ENCODE data around the gene CCS. TPM values are rescaled to one million over a fixed set of nuclear protein-coding genes. Genes with fewer than 3 reads are reported as not detected.

CCS gene
- total RNA-seq, 2 donors from 2014 or later = 31.2 to 41.4 TPM

DNA sequence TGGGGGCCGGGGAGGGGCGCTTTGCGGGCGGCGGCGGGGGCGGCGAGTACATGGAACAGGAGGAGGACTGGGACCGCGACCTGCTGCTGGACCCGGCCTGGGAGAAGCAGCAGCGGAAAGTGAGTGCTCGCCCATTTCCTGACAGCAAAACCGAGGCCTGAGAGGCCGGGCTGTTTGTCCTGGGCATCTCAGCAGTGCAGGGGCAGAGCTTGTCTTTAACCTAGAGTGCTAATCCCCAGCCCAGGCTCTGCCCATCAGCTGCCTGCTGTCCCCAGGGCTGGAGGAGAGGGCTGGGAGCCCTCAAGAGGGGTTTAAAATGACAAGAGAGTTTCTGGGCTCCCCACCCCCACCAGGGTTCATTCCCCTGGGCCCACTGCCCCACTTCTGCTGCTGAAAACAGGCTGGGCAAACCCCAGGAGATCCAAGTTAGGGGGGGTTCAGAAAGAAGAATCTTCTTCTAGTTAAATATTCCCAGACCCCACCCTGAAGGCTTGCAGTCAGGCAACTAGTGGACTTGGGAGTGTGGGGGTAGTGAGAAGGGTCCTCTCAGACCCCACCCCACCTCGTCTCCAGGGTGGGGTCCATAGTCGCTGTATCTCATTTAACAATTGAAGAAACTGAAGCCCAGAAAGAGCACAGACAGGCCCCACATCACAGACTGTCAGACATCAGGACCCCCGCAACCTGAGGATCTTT lies 45.9 kb upstream of the CCS start:
- H3K9ac ChIP-seq (ENCODE audit: low read depth in 2 of 2, low read length in 2 of 2) = peak overlapping the region in 1 of 2 donors; percentile 24
- no peaks in the 10 kb centered on the region for H3K36me3 ChIP-seq
- DNase-seq = no peak
- peak overlapping the region; percentile 88 for H3K4me3 ChIP-seq
- peaks cover 12% of the 10 kb centered on the region for H3K4me1 ChIP-seq
- TF ChIP-seq, protein P1, sequence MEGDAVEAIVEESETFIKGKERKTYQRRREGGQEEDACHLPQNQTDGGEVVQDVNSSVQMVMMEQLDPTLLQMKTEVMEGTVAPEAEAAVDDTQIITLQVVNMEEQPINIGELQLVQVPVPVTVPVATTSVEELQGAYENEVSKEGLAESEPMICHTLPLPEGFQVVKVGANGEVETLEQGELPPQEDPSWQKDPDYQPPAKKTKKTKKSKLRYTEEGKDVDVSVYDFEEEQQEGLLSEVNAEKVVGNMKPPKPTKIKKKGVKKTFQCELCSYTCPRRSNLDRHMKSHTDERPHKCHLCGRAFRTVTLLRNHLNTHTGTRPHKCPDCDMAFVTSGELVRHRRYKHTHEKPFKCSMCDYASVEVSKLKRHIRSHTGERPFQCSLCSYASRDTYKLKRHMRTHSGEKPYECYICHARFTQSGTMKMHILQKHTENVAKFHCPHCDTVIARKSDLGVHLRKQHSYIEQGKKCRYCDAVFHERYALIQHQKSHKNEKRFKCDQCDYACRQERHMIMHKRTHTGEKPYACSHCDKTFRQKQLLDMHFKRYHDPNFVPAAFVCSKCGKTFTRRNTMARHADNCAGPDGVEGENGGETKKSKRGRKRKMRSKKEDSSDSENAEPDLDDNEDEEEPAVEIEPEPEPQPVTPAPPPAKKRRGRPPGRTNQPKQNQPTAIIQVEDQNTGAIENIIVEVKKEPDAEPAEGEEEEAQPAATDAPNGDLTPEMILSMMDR (IDR thresholded peaks at IDR 0.05) = no peak
- no peak overlapping the region for H3K27ac ChIP-seq
- intact Hi-C loops (cut with DNase I) = no loop called here
- no peaks in the 10 kb centered on the region for H3K27me3 ChIP-seq
- no peaks in the 10 kb centered on the region for H3K9me3 ChIP-seq

DNA sequence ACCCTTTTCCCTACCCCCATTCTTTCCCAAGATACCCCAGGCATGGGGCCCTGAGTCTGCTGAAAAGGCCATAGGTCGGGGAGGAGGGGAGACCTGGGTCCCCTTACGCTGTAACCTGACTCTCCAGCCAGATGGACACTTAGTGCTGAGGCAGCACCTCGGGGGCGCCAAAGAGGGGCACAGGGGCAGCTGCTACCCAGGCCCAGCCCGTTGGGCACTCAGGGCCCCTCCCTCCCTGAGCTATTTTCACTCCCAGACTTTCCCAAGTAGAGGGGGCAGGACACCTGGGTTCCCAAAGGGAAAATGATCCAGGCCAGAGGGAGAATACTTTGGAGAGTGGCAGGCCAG lies 45.3 kb upstream of the CCS start:
- Histone ChIP-seq H3K4me1 (peaks cover 12% of the 10 kb centered on the region), H3K27me3 (no peaks in the 10 kb centered on the region), H3K9ac (ENCODE audit: low read depth in 2 of 2, low read length in 2 of 2) (no peak overlapping the region), H3K4me3 (no peak overlapping the region), H3K9me3 (no peaks in the 10 kb centered on the region), H3K27ac (no peak overlapping the region), H3K36me3 (no peaks in the 10 kb centered on the region)
- TF ChIP-seq, protein P1 (IDR thresholded peaks at IDR 0.05) = no peak
- no peak for DNase-seq
- intact Hi-C loops (cut with DNase I) = no loop called here

DNA sequence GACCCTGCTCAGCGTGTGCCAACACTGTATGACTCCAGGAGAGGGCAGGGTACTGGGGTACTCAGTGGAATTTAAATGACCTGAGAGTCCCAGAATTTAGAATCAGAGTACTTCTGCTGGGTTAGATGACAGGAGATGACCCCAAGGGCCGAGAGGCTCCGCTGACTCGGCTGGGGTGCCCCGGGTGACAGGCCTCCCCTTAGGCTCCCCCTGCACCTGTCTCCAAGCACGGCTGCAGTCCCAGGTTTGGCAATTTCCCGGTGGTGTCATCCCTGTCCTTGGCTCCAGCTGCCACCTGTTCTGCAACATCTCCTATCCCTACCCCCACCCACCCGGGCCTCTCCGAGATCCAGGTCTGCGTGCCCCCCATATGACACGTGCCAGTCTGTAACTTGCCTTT lies 44.9 kb upstream of the CCS start:
- DNase-seq = no peak
- H3K36me3 ChIP-seq = no peaks in the 10 kb centered on the region
- intact Hi-C loops (cut with DNase I) = no loop called here

DNA sequence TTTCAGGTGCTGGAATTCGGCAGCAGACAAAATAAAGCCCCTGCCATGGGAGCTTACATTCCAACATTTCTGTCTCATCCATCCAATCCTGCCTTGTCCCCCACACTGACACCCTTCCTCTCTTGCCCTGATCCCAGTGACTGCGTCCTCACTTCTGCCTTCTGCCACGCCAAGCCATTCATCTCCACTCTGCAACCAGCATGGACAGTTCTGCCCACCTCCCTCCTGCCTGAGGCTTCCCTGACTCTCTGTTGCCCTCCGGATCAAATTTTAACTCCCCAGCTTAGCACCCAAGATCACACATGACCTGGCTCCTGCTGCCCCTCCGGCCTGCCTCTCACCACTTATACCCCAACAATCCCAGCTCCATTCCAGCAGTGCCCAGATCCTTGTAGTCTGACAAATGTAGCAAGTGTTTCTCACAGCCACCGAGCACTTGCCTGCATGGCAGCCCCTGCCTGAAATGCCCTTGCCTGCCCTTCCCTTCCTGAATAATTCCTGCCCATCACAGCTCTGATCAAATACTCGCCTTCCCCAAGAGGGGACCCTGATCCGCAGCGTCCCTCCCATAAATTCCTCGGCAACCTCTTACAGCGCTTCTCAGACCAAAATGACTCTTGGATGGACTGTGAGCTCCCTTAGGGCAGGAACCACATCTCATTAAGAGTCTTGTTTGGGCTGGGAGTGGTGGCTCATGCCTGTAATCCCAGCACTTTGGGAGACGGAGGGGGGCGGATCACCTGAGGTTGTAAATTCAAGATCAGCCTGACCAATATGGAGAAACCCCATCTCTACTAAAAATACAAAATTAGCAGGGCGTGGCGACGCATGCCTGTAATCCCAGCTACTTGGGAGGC lies 44.0 kb upstream of the CCS start:
- Histone ChIP-seq H3K4me3 (no peak overlapping the region), H3K9ac (ENCODE audit: low read depth in 2 of 2, low read length in 2 of 2) (no peak overlapping the region), H3K36me3 (no peaks in the 10 kb centered on the region), H3K27ac (no peak overlapping the region), H3K9me3 (no peaks in the 10 kb centered on the region), H3K27me3 (no peaks in the 10 kb centered on the region), H3K4me1 (peaks cover 12% of the 10 kb centered on the region)
- no peak for DNase-seq
- TF ChIP-seq, protein P1 (IDR thresholded peaks at IDR 0.05) = no peak
- intact Hi-C loops (cut with DNase I) = no loop called here

More for the DNA sequence above, 44.9 kb upstream of the CCS start:
- Histone ChIP-seq H3K9me3 (no peaks in the 10 kb centered on the region), H3K27me3 (no peaks in the 10 kb centered on the region), H3K9ac (ENCODE audit: low read depth in 2 of 2, low read length in 2 of 2) (no peak overlapping the region), H3K27ac (no peak overlapping the region), H3K4me1 (peaks cover 12% of the 10 kb centered on the region), H3K4me3 (no peak overlapping the region)
- TF ChIP-seq, protein P1 (IDR thresholded peaks at IDR 0.05) = no peak

DNA sequence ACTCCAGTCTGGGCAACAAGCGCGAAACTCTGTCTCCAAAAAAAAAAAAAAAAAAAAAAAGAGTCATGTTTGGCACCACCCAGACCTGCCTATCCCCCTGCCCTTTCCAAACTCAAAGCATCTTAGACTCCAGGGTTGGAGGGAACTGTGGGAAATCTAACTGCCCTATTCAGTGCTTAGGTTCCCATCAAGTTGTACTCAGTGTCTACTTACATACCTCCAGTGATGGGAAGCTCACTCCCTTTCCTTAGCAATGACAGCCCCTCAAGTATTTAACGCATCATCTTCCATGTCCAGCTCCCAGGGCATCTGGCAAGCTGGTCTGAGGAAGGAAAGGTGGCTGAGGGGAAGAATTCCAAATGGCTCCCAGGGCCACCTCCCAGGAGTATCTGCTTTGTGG lies 43.3 kb upstream of the CCS start:
- intact Hi-C loops (cut with DNase I) = no loop called here
- H3K9ac ChIP-seq (ENCODE audit: low read depth in 2 of 2, low read length in 2 of 2) = no peak overlapping the region
- H3K9me3 ChIP-seq = no peaks in the 10 kb centered on the region
- no peak for DNase-seq
- no peaks in the 10 kb centered on the region for H3K27me3 ChIP-seq
- TF ChIP-seq, protein P1 (IDR thresholded peaks at IDR 0.05) = no peak
- H3K27ac ChIP-seq = no peak overlapping the region
- H3K36me3 ChIP-seq = no peaks in the 10 kb centered on the region
- no peak overlapping the region for H3K4me3 ChIP-seq
- peaks cover 6% of the 10 kb centered on the region for H3K4me1 ChIP-seq
